HL-60 (cell line): ENCODE data around the gene NANOS1.
"Not testable (repeated sequence)": the region's sequence is repeated elsewhere in the genome, so short reads cannot be mapped to it uniquely, and the experiment has no call there.

Experiments
- CTCF ChIP-seq: IDR thresholded peaks from one replicate; pipeline ENCODE4 v1.5.1; 2011; ENCODE audit warnings: low read length, control low read depth, inconsistent platforms; ENCODE audit not compliant: insufficient read depth
- GABPA ChIP-seq: IDR thresholded peaks from 2 replicates; pipeline ENCODE4 v1.6.1; 2012; ENCODE audit warnings: low read depth
- POLR2AphosphoS5 ChIP-seq: IDR thresholded peaks from 2 replicates; pipeline ENCODE4 v1.6.1; 2012; ENCODE audit warnings: low read depth
- TF ChIP-seq, protein P1 (sequence below): IDR thresholded peaks from 2 replicates; pipeline ENCODE4 v1.6.1; 2012; ENCODE audit warnings: low read depth; ENCODE audit not compliant: insufficient replicate concordance

DNA sequence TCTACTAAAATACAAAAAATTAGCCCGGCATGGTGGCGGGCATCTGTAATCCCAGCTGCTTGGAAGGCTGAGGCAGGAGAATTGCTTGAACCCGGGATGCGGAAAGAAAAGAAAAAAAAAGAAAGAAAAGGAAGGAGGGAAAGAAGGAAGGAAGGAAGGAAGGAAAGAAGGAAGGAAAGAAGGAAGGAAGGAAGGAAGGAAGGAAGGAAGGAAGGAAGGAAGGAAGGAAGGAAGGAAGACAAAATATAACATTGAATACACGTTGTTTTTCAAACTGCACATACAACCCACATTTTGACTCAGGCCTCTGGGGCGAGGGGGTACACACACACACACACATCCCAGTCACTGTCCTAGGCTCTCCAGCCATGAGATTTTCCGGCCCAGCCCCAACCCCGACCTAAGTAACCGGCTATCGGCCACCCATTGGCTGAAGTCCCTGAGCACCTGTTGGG is 1.0 kb upstream of the NANOS1 start:
- TF ChIP-seq POLR2AphosphoS5, CTCF, GABPA: not testable (repeated sequence)
- TF ChIP-seq, protein P1, sequence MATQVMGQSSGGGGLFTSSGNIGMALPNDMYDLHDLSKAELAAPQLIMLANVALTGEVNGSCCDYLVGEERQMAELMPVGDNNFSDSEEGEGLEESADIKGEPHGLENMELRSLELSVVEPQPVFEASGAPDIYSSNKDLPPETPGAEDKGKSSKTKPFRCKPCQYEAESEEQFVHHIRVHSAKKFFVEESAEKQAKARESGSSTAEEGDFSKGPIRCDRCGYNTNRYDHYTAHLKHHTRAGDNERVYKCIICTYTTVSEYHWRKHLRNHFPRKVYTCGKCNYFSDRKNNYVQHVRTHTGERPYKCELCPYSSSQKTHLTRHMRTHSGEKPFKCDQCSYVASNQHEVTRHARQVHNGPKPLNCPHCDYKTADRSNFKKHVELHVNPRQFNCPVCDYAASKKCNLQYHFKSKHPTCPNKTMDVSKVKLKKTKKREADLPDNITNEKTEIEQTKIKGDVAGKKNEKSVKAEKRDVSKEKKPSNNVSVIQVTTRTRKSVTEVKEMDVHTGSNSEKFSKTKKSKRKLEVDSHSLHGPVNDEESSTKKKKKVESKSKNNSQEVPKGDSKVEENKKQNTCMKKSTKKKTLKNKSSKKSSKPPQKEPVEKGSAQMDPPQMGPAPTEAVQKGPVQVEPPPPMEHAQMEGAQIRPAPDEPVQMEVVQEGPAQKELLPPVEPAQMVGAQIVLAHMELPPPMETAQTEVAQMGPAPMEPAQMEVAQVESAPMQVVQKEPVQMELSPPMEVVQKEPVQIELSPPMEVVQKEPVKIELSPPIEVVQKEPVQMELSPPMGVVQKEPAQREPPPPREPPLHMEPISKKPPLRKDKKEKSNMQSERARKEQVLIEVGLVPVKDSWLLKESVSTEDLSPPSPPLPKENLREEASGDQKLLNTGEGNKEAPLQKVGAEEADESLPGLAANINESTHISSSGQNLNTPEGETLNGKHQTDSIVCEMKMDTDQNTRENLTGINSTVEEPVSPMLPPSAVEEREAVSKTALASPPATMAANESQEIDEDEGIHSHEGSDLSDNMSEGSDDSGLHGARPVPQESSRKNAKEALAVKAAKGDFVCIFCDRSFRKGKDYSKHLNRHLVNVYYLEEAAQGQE = not testable (repeated sequence)
